Measurements from ENCODE around the gene NCBP3.

Gene NCBP3

GRCh38 chr17:3845621-3846436 is at the start of gene NCBP3:
Gene NCBP3 (minus strand): TSS chr17:3846246. CDS start chr17:3846223, 23 bp downstream.
- peak; percentile 52 to 57 for DNase-seq

- no peak for DNase-seq
Measured at GRCh38 chr17:3895354-3895753, 49.3 kb upstream of the NCBP3 start.

- DNase-seq = no peak
Measured at GRCh38 chr17:3894911-3895343, 48.9 kb upstream of the NCBP3 start.

GRCh38 chr17:3894188-3894587 is 48.1 kb upstream of the NCBP3 start:
- no peak for DNase-seq

GRCh38 chr17:3893720-3894116 is 47.7 kb upstream of the NCBP3 start:
- no peak for DNase-seq

GRCh38 chr17:3893003-3893719 is 47.1 kb upstream of the NCBP3 start, which contains the start of gene CAMKK1:
Gene CAMKK1 (minus strand): TSS chr17:3893053. CDS start chr17:3885687, 7,366 bp downstream.
- DNase-seq = peak; percentile 51 to 54

GRCh38 chr17:3892095-3892998 is 46.3 kb upstream of the NCBP3 start:
- DNase-seq = peak; percentile 35 to 42

- DNase-seq = no peak
Measured at GRCh38 chr17:3891626-3892094, 45.6 kb upstream of the NCBP3 start.

- no peak for DNase-seq
Measured at GRCh38 chr17:3890878-3891219, 44.8 kb upstream of the NCBP3 start.

GRCh38 chr17:3890082-3890877 is 44.2 kb upstream of the NCBP3 start:
- no peak for DNase-seq

GRCh38 chr17:3889325-3890012 is 43.4 kb upstream of the NCBP3 start:
- DNase-seq = no peak

- DNase-seq = no peak
Measured at GRCh38 chr17:3888343-3889171, 42.5 kb upstream of the NCBP3 start.

GRCh38 chr17:3887804-3888203 is 41.8 kb upstream of the NCBP3 start:
- DNase-seq = no peak

- no peak for DNase-seq
Measured at GRCh38 chr17:3887394-3887793, 41.3 kb upstream of the NCBP3 start.

GRCh38 chr17:3886776-3887175 is 40.7 kb upstream of the NCBP3 start:
- peak; percentile 5 to 19 for DNase-seq

- DNase-seq = no peak
Measured at GRCh38 chr17:3885970-3886369, 39.9 kb upstream of the NCBP3 start.

GRCh38 chr17:3885271-3885670 is 39.2 kb upstream of the NCBP3 start:
- DNase-seq = no peak

GRCh38 chr17:3884188-3884587 is 38.1 kb upstream of the NCBP3 start:
- no peak for DNase-seq

- DNase-seq = no peak
Measured at GRCh38 chr17:3882276-3882675, 36.2 kb upstream of the NCBP3 start.

GRCh38 chr17:3880983-3881382 is 34.9 kb upstream of the NCBP3 start:
- no peak for DNase-seq
